Superior temporal gyrus (tissue), 1 donor: Measurements from ENCODE around the gene MOBP.
"Not testable (repeated sequence)": the region's sequence is repeated elsewhere in the genome, so short reads cannot be mapped to it uniquely, and the experiment has no call there.

Experiments
- DNase-seq: peaks from one replicate; pipeline ENCODE4 v3.0.0-alpha.2; 2016; ENCODE audit errors: extremely low spot score

The MOBP gene

GRCh38 chr3:39467394-39468107 lies at the start of gene MOBP:
TSS of gene MOBP (plus strand) at chr3:39467680. CDS start at chr3:39502070, 34,390 bp downstream.
- peak; percentile 93 for DNase-seq

GRCh38 chr3:39418556-39419225 lies 48.8 kb upstream of the MOBP start:
- not testable (repeated sequence) for DNase-seq

- no peak for DNase-seq
These were observed 47.7 kb upstream of the MOBP start for GRCh38 chr3:39419742-39420315.

GRCh38 chr3:39420543-39420942 lies 46.9 kb upstream of the MOBP start:
- no peak for DNase-seq

GRCh38 chr3:39423436-39423970 lies 44.0 kb upstream of the MOBP start:
- no peak for DNase-seq

- DNase-seq, result no peak
These were observed 41.2 kb upstream of the MOBP start for GRCh38 chr3:39426312-39426711.

GRCh38 chr3:39427506-39427905 lies 40.0 kb upstream of the MOBP start:
- no peak for DNase-seq

GRCh38 chr3:39428745-39429201 lies 38.7 kb upstream of the MOBP start:
- no peak for DNase-seq

GRCh38 chr3:39429466-39429865 lies 38.0 kb upstream of the MOBP start:
- no peak for DNase-seq

GRCh38 chr3:39432342-39432741 lies 35.1 kb upstream of the MOBP start:
- DNase-seq, result no peak

GRCh38 chr3:39433642-39434041 lies 33.8 kb upstream of the MOBP start:
- DNase-seq, result no peak

GRCh38 chr3:39434574-39434973 lies 32.9 kb upstream of the MOBP start:
- DNase-seq, result no peak

GRCh38 chr3:39435006-39435748 lies 32.3 kb upstream of the MOBP start:
- DNase-seq, result no peak

GRCh38 chr3:39438880-39439279 lies 28.6 kb upstream of the MOBP start:
- DNase-seq, result no peak

- DNase-seq, result no peak
These were observed 27.2 kb upstream of the MOBP start for GRCh38 chr3:39440316-39440715.

GRCh38 chr3:39443530-39443929 lies 23.9 kb upstream of the MOBP start:
- DNase-seq, result no peak

GRCh38 chr3:39445927-39446326 lies 21.6 kb upstream of the MOBP start:
- no peak for DNase-seq

GRCh38 chr3:39446444-39446843 lies 21.0 kb upstream of the MOBP start:
- peak; percentile 66 for DNase-seq

- peak; percentile 99 for DNase-seq
These were observed 19.6 kb upstream of the MOBP start for GRCh38 chr3:39447637-39448483.

- DNase-seq, result no peak
These were observed 18.8 kb upstream of the MOBP start for GRCh38 chr3:39448506-39449233.
